ENCODE data around the gene DR1.
"Not testable (repeated sequence)": the region's sequence is repeated elsewhere in the genome, so short reads cannot be mapped to it uniquely, and the experiment has no call there.

DR1 gene

DNA sequence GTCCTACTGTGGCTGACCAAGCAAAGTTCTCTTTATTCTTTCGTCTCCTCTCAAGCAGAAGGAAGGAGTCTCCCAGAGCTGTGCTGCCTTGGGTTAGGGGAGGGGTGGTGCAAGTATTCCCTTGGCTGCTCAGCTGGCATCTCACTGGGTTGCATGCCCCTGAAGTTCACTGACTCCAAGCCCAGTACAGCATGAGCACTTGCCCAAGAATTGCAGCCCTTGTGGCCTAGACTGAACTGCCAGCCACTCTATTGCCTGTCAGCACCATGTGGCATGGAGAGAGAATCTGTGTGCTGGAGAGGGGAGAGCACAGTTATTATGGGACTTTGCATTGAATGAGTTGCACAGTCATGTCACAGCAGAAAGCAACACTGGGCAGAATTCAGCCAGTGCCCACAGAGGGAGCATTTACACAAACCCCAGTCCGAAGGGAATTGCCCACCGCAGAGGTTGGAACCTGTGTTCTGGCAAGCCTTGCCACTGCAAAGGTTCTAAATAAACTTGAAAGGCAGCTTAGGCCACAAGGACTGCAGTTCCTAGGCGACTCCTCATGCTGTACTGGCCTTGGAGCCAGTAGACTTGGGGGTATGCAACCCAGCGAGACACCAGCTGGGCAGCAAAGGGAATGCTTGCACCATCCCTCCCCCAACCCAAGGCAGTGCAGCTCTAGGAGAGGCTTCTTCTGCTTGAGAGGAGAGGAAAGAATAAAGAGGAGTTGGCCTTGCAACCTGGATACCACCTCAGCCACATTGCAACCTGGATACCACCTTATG is 28.8 kb downstream of the DR1 start:
- TF ChIP-seq ZFX (IDR thresholded peaks at IDR 0.05; ENCODE audit: borderline replicate concordance) = no peak
- TF ChIP-seq, protein P1, sequence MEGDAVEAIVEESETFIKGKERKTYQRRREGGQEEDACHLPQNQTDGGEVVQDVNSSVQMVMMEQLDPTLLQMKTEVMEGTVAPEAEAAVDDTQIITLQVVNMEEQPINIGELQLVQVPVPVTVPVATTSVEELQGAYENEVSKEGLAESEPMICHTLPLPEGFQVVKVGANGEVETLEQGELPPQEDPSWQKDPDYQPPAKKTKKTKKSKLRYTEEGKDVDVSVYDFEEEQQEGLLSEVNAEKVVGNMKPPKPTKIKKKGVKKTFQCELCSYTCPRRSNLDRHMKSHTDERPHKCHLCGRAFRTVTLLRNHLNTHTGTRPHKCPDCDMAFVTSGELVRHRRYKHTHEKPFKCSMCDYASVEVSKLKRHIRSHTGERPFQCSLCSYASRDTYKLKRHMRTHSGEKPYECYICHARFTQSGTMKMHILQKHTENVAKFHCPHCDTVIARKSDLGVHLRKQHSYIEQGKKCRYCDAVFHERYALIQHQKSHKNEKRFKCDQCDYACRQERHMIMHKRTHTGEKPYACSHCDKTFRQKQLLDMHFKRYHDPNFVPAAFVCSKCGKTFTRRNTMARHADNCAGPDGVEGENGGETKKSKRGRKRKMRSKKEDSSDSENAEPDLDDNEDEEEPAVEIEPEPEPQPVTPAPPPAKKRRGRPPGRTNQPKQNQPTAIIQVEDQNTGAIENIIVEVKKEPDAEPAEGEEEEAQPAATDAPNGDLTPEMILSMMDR (IDR thresholded peaks at IDR 0.05) = no peak

DNA sequence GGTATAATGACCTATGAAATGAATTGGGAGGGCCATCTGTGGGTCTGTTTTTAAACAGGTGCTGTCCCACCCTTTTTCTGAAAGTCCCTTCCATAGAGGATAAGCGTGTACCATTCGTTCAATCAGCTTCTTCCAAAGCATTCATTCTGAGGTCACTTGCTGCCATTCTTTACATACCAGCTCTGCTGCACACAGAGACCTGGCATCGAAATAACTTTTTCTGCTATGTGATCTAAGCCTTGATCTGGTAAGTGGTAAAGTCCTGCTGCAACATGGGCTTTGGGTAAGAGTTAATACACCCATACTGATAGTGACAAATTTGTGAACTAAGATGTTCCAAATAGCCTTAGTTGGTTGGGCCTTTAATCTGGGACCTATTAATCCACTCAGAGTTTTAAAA is 38.9 kb downstream of the DR1 start:
- no peak overlapping the region for H3K27ac ChIP-seq

More for the DNA sequence above, 28.8 kb downstream of the DR1 start:
- H3K27ac ChIP-seq = no peak overlapping the region

DNA sequence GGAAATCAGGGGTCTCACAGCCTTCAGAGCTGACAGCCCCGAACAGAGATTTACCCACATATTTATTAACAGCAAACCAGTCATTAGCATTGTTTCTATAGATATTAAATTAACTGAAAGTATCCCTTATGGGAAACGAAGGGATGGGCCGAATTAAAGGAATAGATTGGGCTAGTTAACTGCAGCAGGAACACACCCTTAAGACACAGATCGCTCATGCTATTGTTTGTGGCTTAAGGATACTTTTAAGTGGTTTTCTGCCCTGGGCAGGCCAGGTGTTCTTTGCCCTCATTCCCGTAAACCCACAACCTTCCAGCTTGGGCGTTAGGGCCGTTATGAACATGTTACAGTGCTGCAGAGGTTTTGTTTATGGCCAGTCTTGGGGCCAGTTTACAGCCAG is 40.6 kb downstream of the DR1 start:
- not testable (repeated sequence) for H3K27ac ChIP-seq

More for the DNA sequence above, 38.9 kb downstream of the DR1 start:
- TF ChIP-seq, protein P1 (IDR thresholded peaks at IDR 0.05) = no peak

DNA sequence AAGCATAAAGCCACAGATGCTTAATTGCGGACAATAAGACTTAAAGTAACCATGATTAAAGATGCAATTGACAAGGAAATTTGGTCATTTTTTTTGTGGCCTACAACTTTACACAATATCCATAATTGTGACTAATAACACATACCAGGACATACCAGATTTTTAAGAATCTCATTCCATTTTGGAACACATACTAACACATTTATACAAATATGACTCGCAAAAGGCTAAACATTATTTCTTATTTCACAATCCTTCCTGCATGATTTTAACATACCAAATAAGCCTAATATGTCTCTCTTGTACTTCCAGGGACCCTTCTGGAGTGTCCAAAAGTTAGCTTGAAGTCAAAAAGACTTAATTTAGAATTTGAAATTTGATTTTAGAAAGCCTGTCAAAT is 48.8 kb downstream of the DR1 start:
- no peak overlapping the region for H3K27ac ChIP-seq
- no peak for TF ChIP-seq ZFX (IDR thresholded peaks at IDR 0.05; ENCODE audit: borderline replicate concordance)
- TF ChIP-seq, protein P1 (IDR thresholded peaks at IDR 0.05) = no peak

DNA sequence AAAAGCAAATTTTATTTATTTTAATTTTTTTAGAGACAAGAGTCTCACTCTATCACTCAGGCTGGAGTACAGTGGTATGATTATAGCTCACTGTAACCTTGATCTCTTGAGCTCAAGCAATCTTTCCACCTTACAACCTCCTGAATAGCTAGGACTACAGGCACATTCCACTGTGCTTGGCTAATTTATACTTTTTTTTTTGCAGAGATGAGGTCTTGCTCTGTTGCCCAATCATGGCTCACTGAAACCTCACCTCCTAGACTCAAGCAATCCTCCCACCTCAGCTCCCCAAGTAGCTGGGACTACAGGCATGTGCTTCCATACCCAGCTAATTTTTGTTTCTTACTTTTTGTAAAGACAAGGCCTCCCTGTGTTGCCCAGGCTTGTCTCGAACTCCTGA is 49.5 kb downstream of the DR1 start:
- TF ChIP-seq, protein P1 (IDR thresholded peaks at IDR 0.05) = no peak
- no peak for TF ChIP-seq ZFX (IDR thresholded peaks at IDR 0.05; ENCODE audit: borderline replicate concordance)
- no peak overlapping the region for H3K27ac ChIP-seq

DNA sequence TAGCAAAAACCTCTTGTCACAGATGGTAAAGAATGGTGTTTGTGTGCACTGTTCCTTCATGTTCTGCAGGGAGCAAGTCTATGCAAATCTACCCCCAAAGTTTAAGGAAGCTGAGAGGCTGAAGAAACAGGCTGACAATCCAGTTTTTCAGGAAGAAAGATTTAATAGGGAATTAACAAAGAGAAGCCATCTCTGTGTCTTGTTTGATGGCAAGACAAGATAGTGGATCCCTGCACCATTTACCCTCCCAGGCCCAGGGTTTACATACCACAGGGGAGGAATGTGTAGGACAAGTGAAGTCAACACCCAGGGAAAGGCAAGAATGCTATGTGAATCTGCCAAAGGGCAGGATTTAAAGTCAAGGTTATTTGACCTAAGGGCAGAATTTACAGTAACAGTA is 54.1 kb downstream of the DR1 start:
- TF ChIP-seq, protein P1 (IDR thresholded peaks at IDR 0.05) = no peak
- no peak for TF ChIP-seq ZFX (IDR thresholded peaks at IDR 0.05; ENCODE audit: borderline replicate concordance)
- no peak overlapping the region for H3K27ac ChIP-seq

DNA sequence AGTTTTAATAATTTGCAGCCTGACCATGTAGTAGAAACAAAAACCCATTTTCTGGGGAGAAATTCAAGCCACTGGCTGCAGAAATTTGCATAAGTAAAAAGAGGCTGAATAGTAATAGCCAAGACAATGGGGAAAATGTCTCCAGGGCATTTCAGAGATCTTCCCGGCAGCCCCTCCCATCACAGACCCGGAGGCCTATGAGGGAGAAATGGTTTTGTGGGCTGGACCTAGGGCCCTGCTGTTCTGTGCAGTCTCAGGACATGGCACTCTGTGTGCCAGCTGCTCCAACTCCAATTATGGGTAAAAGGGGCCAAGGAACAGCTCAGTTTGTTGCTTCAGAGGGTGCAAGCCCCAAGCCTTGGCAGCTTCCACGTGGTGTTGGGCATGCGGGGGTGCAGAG is 62.5 kb downstream of the DR1 start:
- H3K27ac ChIP-seq = no peak overlapping the region
- no peak for TF ChIP-seq ZFX (IDR thresholded peaks at IDR 0.05; ENCODE audit: borderline replicate concordance)
- TF ChIP-seq, protein P1 (IDR thresholded peaks at IDR 0.05) = no peak

DNA sequence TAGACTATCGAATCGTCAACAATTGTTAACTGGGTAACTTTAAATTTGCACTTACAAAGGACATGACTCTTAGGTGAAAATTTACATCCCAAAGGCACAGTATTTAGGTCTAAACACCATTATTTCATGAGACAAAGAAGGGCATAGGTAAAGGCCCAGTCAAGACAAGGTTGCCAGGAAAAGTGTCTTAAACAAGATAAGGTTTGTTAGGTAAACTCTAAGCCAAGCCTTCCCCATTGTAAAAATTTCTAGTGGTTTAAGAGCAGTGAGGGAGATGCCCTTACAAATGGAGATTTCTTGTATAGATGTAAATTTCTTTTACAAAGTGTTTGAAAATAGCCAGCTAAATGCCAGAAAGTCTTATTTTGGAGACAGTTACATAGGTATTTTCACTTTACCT is 65.3 kb downstream of the DR1 start:
- H3K27ac ChIP-seq = no peak overlapping the region

More for the DNA sequence above, 65.3 kb downstream of the DR1 start:
- TF ChIP-seq, protein P1 (IDR thresholded peaks at IDR 0.05) = no peak
- TF ChIP-seq ZFX (IDR thresholded peaks at IDR 0.05; ENCODE audit: borderline replicate concordance) = no peak

All from 22Rv1 (cell line).